ENCODE measurements around the gene CNTNAP5. TPM values are rescaled to one million over a fixed set of nuclear protein-coding genes. Genes with fewer than 3 reads are reported as not detected.

Gene CNTNAP5
- total RNA-seq, 1 donor from 2014 or later: 0.10 TPM

DNA sequence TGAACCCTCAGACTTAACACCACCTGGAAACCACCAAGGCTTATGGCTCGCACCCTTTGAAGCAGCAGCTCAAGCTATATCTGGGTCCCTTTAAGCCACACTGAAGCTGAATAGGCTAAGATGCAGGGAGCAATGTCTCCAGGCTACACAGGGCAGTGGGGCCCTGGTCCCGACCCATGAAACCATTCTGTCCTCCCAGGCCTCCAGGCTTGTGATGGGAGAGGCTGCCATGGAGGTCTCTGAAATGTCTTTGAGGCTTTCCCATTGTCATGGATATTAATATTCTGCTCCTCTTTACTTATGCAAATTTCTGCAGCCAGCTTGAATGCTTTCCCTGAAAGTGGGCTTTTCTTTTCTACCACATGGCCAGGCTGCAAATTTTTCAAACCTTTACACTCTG lies 608.7 kb downstream of the CNTNAP5 start:
- no peak for DNase-seq

DNA sequence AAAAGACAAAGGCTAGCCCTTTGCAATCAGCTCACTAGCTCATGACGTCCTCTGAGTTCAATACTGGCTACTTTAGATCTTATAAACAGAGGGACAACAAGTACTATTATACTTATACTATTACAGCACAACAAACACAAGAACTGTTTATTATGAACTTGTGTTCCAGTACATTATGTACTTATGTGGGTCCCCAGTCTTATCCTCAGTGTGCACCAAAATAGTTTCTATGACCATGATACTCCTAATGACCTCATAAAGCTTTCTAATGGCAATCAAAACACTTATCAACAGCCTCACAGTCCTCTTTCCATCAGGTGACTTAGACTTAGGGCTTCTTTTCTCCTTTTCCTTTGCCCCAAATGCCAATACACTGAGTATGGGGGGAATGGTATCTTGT lies 614.4 kb downstream of the CNTNAP5 start:
- DNase-seq: no peak

DNA sequence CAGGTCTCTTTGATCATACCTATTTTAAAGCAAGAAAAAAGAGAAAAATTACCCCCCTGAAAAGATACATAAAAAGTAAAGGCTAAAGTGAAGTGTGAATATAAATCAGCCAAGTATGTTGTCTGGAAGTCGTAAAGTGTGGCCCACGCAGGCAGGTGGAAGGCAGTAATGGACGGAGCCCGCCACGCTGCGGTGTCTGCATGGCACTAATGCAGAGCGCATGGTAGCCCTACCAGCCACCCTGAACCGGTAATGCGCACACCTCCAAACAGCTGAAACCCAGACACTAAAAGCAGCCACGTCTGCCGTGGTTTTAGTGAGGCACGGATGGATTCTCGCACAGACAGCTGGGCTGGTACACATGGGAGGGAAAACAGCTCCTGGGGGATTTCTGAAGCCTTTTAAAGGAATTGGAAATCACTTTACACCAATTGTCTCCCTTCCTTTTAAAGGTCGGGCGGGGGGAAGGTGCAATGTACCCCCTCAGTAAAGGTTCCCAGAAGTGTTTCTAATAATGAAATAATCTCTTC lies 615.2 kb downstream of the CNTNAP5 start:
- DNase-seq: no peak

DNA sequence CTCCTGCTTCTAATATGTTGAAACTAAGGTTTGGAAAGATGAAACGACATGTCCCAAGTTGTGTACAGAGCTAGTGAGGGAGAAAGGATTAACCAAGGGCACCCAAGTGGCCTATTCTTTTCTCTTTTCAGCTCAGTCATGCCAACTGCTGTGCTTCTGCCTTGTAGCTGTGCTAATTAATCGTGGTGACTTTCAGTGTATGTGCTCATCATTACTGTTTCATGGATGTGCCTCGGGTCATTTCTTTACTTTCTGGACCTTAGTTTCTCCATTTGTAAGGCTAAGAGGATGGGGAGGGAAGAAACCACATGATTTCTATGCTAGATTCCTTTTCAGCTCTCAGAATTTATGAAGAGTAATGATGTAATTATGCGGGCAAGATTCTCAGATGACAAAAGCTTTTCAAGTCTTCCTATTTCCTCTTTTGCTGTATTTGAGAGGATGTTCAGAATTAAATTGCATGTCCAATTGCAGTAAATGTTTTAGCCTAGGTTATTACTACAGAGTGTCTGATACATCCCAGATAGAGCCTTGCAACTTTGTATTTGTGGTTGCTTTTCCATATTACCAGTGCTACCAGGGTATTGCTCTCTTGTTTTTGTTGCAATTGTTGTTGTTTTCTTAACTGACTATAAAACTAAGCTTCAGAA lies 621.2 kb downstream of the CNTNAP5 start:
- DNase-seq: no peak

DNA sequence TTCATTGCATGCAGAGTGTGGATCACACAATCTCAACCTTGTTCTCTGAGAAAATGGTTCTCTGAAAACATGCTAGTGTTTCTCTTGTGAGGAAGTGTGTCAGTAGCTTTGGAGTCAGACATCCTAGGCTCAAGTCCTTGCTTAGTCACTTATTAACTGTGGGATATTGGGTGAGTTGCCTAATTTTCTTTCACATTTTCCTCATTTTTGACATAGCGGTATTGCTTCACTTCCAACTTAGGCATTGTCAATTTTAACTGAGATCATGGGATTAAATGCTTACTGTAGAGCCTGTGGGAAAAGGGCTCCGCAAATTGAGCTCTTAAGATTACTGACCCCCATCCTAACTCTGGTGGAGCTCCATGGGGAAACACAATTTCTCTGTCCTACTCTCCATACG lies 622.2 kb downstream of the CNTNAP5 start:
- no peak for DNase-seq

DNA sequence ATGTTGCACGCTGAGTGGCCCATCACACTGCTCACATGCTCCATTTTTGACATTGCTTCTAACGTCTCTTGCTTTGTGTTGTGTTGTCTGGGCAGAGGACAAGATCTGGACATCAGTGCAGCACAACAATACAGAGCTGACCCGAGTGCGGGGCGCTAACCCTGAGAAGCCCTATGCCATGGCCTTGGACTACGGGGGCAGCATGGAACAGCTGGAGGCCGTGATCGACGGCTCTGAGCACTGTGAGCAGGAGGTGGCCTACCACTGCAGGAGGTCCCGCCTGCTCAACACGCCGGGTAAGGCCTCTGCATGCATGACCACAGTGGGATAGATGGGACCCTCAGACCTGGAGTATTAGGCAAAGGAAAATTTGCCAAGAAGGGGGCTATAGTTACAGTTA lies 622.6 kb downstream of the CNTNAP5 start:
- no peak for DNase-seq

DNA sequence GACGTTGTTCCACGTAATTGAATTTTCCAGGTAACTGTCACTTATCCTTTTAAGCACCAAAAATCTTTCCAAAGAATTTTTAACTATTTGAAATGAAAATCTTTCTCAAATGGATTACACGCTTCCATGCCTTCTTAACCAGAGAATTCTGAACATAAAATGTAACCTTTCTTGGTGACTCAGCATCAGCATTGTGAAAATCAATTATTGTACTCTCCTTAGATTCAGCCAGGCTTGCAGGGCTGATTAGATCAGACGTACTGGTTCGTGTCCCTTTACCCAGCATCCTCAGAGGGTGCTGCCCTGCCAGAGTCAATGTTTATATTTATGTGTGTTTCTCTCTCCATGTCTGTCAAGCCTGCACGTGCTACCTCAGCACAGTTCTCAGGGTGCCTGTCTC lies 623.9 kb downstream of the CNTNAP5 start:
- DNase-seq: no peak

DNA sequence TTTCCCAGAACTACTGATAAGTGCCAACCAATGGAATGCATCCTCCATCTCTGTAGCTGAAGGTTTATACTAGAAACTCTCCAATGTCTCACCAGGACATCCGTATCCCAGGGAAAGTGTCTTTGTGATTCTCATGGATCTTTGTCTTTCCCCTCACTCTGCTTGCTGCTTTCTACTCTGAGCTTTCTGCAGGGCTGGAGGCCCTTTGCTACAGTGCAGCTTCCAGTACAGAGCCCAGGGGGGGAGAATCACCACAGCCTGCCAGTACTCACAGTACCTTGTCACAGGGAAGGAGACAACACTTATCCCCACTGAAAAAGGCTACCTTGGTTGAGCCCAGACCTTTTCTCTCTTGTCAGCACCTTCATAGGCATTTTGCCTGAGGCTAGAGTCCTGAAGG lies 627.0 kb downstream of the CNTNAP5 start:
- no peak for DNase-seq

DNA sequence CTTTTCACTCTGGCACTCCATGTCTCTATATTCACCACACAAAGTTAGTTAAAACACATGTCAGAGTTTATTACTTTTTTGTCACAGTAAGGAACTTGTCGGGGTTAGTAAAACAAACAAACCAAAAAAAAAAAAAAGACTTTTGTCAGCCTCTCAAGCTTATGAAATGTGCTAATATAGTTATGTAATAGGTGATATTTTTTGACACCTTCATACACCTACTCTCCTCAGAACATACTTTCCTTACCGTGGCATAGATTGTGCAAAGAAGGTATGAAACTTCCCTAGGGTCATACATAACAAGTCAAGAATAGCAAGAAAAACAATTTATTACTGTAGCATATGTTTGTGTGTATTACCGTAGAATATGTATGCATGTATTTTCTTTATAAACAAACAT lies 633.3 kb downstream of the CNTNAP5 start:
- no peak for DNase-seq

DNA sequence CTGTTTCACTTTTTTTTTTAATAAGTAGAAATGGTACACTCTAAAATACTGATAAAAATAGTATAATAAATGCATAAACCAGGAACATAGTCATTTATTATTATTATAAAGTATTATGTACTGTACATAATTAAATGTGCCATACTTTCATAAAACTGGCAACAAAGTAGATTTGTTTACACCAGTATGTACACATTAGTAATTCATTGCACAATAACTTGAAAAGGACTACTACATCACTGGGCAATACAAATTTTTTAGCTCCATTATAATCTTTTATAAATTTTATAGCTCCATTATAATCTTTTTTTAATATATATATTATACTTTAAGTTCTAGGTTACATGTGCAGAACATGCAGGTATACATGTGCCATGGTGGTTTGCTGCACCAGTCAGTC lies 636.5 kb downstream of the CNTNAP5 start:
- no peak for DNase-seq

DNA sequence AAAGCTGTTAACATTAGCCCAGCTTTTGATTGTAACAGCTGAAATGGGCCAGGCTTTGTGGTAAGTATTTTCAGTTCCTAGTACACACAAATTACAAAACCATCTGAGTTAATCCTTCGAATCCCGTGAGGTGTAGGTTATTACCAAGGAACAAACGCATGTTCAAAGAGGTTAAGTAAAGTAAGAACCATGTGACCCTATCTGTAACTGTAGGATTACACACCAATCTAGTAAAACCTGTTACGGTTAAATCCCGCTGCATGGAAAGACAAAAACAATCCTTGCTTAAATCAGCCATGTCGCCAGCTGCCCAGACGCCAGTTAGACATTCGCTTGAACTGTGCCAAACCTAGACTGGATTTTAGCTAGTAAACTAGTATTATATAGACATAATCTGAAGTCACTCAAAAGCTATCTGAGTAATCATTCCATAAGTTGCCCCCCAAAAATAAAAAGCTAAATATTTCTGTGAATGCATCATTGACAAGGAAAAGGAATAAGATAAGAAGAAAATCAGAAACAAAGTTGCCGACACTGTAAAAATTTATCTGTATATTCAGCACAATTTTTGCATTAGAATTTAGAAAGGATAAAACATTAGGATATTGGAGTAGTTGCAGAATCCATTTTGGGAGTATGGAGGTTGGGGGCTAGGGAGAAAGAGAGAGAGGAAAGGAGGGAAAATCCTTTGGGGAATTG lies 638.0 kb downstream of the CNTNAP5 start:
- no peak for DNase-seq

DNA sequence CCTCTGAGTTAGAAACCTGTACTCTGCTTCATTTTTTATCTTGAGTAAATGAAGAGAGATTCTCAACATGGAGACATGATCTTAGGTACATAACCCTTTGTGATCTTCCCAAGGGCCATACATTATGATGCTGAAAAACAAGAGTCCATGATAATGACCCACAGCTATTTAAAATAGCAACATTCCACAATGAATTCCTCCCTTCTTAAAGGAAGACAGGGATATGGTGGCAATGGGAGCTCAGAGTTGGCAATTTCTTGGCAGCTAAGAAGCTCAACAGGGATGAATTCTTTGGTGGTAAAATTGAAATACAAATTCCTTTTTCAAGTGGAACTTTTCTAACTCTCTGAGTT lies 638.5 kb downstream of the CNTNAP5 start:
- no peak for DNase-seq

DNA sequence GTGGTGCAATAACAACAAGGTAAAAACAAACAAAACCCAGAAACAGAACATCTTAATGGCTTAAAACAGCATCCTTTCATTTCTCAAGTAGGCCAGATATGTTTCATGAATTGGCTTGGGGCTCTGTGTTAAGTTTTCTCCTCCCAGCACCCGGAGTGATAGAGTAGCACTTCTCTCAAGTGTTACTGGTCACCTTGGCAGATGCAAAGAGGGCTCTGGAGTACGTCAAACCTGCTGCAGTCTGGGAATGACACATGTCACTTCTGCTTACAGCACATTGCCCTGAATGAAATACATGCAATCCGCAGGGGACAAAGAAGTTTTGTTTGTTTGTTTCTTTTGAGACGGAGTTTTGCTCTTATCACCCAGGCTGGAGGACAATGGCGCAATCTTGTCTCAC lies 639.3 kb downstream of the CNTNAP5 start:
- no peak for DNase-seq

DNA sequence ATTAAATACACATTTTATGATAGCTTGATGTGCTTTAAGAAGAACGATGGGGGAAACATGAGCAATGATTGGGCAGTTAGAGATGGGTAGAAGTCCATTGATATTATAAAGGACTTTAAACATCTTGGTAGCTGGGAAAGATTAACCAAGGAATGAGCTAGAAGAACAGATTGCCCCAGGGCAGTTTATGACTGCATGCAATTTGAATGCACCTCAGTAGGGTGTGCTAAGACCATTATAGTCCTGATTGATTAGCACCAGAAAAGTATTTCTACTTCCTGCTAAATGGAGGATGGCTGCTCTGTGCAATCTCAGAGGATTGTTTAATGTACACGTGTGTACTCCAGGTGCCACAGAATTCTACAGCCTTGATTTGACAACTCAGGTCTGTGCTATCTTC lies 641.9 kb downstream of the CNTNAP5 start:
- DNase-seq: no peak

DNA sequence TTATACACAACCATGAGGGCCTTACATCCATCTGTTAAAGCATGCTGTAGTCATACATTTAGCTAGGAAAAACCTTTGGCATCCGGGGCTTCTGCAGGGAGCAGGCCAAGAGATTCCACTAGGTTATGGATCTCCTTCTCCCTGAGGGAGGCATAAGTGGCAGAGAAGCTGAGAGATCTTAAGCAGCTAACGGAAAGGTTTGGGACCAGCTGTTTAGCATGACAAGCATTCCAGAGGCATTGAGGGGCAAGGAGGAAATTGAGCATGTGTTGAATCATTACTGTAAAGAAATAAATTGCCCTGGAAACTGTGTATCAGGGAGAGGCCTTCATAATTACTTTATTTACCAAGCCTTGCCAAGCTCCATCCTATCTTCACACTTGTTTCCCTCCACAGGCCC lies 643.1 kb downstream of the CNTNAP5 start:
- DNase-seq: no peak

DNA sequence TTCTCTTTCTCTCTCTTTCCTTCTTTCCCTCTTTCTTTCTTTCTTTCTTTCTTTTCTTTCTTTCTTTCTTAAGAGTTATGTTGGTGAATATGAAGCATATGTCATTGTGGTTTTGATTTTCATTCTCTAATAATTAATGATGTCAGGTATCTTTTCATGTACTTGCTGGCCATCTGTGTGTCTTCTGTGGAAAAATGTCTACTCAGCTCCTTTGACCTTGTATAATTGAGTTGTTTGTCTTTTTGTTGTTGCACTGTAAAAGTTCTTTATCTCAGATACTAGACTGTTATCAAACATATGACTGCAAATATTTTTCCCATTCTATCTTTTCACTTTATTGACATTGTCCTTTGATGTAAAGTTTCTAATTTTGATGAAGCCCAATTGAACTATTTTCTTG lies 645.1 kb downstream of the CNTNAP5 start:
- no peak for DNase-seq

DNA sequence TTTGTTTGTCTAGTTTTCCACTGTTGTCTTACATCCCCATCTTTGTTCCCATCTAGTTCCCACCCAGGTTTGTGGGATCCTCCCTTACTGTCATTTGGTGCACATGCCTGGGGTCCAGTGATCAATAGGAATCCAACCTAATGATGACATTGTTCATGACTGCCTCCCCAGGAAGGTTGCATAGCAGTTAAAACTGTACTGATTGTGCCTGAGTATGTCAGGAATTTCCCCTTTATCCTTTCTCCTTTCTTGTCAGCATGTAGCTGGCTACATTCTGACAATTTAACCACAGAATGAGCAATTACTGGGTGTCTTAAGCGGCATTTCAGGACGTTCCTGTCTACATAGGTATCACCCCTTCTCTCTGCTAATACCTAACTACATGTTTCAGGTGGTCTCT lies 653.0 kb downstream of the CNTNAP5 start:
- no peak for DNase-seq

DNA sequence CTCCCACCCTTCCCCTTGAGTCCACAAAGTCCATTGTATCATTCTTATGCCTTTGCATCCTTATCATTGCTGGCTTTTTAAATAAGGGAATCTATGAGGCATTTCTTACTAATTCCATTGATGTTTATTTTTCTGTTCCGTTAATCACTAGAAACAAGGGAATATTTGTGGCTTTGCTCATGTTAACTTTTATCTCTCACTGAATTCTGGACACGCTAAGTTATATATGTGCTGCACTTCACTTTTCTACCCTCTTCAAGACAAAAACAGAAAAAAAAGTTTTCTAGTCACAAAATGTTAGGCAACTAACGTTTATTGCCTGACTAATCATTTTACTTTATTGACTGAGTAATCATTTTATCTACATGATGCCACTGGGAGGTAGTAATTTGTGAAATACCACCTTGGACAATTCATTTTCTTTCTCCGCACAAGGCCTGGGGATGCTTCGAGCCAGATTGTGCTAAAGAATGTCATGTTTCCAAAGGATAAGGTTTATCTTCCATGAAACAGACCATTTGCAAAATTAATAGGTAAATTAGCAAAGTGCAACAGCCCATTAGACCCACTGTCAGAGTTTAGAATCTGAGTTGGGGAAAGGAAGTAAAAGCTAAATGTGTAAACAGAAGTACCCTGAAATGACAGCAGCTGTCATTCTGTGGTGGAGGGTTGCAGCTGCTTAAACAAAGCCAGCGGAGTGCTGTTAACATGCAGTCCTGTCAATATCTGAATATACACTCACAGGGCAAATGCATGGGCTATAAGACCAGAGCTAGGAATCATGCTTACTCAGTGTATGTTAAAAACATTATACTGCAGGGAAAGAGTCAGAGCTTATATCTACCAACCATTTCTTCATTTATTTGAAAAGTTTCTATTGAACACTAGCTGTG lies 658.7 kb downstream of the CNTNAP5 start:
- DNase-seq: no peak

DNA sequence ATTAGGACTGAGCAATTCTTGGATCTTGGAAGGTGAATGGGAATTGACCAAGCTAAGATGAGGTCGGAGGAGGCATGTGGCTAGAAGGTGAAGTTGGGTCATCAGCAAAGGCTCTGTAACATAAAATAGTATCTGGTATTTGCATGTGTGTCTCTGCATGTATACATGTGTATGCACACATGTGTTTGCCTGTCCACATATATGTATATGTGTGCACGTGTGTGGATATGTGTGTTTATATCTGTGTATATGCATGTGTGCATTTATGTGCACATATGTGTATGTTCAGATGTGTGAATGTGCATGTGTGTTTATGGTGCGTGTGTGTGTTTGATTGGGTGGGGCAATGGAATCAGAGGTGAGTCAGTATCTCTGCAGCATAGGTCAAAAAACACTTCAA lies 664.3 kb downstream of the CNTNAP5 start:
- no peak for DNase-seq

DNA sequence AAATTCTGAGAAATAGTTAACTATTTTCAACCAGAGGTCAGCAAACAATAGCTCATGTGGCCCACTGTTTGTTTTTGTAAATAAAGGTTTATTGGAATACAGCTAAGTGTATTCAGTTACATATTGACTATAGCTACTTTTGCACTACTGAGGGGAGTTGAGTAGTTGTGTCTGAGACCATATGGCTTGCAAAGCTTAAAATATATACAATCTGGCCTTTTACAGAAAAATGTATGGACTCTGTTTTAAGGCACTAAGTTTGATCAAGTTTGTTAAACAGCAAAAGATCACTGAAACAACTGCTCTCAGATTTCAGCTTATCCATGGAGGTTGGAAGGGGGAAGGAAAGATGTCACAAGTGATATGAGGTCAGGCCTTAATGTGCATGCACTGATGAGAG lies 667.1 kb downstream of the CNTNAP5 start:
- no peak for DNase-seq

DNA sequence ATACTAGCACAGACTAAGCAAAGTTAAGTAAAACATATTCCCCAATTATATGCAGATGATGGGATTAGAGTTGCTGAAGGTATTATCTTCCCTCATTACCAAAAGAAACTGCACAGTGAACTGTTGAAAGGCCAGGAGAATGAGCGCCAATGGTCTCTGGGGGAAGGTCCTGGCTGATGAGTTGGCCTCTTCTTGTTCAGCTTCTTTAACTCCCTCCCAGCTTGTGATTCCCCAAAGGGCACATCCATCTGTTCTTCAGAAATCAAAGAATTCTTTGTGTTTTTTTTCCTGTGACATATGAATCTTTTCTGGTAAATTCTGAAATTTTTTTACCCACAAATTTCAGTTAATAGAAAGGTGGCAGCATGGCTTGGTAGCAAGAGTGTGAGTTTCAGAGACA lies 667.6 kb downstream of the CNTNAP5 start:
- DNase-seq: no peak

DNA sequence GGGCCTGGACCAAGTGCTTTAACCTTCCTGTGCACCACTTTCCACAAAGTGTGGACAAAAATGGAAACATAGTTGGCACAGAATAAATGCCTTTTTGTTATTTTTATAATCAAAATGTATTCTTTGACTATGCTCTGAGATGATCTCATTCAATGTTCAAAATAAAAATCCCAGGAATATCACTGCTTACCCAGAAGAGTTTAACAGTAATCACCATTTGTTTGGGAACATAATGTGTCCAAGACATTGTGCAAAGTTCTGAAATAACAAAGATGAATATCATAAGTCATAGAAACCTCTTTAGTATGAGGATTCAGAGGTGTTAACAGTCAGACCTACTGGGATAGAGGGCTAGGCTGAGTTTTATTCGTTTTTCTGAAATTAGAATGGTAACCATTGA lies 668.1 kb downstream of the CNTNAP5 start:
- DNase-seq: no peak

DNA sequence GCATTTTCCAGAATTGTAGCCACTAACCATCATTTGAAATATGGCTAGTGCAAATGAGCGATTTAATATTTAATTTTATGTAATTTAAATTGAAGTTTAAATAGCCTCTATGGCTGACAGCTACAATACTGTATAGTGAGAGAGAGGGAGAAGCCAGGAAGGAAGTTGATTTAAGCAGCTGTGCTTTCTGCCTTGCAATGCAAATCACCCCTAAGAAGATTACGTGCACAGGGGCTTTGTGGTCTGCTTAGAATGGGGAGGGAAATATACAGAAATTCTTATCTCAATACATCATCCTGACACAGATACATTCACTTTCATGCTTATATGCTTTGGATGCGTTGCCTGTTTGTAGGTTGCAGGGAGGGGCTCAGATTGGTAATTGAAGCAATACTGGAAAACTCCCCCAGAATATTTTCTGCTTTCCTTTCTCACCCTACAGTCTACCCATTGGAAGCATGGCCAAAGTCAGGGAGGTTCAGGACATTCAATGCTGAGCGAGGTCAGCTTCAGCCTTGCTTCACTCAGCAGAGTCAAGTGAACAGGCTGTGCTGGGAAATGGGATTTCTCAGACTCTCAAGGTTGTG lies 674.0 kb downstream of the CNTNAP5 start:
- DNase-seq: no peak

Measured in skin of body (tissue), 2 donors.